Activated CD4-positive, alpha-beta T cell treated with anti-CD3 and anti-CD28 coated beads, Interleukin-2, amount 50 U/mL, for 16 hours (primary cell): Measurements from ENCODE around the gene BTG2.

Experiments
- DNase-seq: peaks from one replicate; pipeline ENCODE4 v3.0.0-alpha.2; 2020

The BTG2 gene

GRCh38 chr1:203346060-203346768 lies 40.9 kb downstream of the BTG2 start:
- no peak for DNase-seq

GRCh38 chr1:203346769-203347102 lies 41.4 kb downstream of the BTG2 start:
- DNase-seq = no peak

GRCh38 chr1:203349166-203349565 lies 43.8 kb downstream of the BTG2 start:
- DNase-seq = no peak

GRCh38 chr1:203349773-203350524 lies 44.6 kb downstream of the BTG2 start:
- DNase-seq = no peak

- DNase-seq = no peak
Measured at GRCh38 chr1:203351037-203351625, 45.8 kb downstream of the BTG2 start, which contains the start of gene FMOD. TSS of gene FMOD (minus strand) at chr1:203351122. CDS start at chr1:203348270, 2,852 bp downstream.

- no peak for DNase-seq
Measured at GRCh38 chr1:203353486-203353885, 48.2 kb downstream of the BTG2 start.

- DNase-seq = no peak
Measured at GRCh38 chr1:203354246-203354645, 48.9 kb downstream of the BTG2 start.

- no peak for DNase-seq
Measured at GRCh38 chr1:203359010-203359571, 53.8 kb downstream of the BTG2 start.
